HuH-7.5 (cell line): ENCODE measurements around the gene MFAP1.
"Not testable (repeated sequence)": the region's sequence is repeated elsewhere in the genome, so short reads cannot be mapped to it uniquely, and the experiment has no call there.

Experiments
- DNase-seq: peaks from one replicate; pipeline ENCODE4 v3.0.0; 2011; ENCODE audit warnings: low spot score

MFAP1 gene, protein sequence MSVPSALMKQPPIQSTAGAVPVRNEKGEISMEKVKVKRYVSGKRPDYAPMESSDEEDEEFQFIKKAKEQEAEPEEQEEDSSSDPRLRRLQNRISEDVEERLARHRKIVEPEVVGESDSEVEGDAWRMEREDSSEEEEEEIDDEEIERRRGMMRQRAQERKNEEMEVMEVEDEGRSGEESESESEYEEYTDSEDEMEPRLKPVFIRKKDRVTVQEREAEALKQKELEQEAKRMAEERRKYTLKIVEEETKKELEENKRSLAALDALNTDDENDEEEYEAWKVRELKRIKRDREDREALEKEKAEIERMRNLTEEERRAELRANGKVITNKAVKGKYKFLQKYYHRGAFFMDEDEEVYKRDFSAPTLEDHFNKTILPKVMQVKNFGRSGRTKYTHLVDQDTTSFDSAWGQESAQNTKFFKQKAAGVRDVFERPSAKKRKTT

GRCh38 chr15:43824302-43825246, at the start of gene MFAP1:
MFAP1 (minus strand) TSS chr15:43824690; CDS start chr15:43824569, 121 bp downstream.
- peak; percentile 77 for DNase-seq

DNA sequence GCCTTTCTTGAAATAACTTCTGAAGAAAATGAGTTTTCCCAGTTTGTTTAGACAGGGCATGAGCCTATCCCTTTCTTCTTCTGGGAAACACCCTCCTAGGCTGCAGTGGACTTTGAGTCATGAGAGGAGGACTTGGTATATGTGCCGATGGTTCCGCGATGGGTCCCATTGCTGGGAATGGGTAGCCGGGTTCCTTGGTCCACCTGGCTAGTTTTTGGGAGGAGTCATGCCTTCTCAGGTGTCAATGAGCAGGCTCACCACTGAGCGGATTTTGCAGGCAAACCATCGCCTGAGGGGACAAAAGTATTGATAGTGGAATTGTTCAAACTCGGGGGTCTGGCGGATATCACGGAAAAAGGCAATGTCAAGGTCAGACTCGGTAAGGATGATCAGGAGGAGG, 49.2 kb upstream of the MFAP1 start:
- no peak for DNase-seq

GRCh38 chr15:43872416-43873020, 48.0 kb upstream of the MFAP1 start:
- DNase-seq: peak; percentile 34

- no peak for DNase-seq
These were observed 47.3 kb upstream of the MFAP1 start for GRCh38 chr15:43871835-43872234.

GRCh38 chr15:43868406-43868805, 43.9 kb upstream of the MFAP1 start:
- DNase-seq: no peak

- DNase-seq: no peak
These were observed 42.6 kb upstream of the MFAP1 start for GRCh38 chr15:43867096-43867495.

DNA sequence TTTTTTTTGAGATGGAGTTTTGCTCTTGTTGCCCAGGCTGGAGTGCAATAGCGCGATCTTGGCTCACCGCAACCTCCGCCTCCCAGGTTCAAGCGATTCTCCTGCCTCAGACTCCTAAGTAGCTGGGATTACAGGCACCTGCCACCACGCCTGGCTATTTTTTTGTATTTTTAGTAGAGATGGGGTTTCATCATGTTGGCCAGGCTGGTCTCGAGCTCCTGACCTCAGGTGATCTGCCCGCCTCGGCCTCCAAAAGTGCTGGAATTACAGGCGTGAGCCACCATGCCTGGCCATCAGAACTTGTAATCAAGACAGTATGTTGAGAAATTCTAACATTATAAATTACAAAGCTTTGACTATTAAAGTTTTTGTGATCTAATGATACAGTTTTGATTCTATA, 42.1 kb upstream of the MFAP1 start:
- DNase-seq: not testable (repeated sequence)

DNA sequence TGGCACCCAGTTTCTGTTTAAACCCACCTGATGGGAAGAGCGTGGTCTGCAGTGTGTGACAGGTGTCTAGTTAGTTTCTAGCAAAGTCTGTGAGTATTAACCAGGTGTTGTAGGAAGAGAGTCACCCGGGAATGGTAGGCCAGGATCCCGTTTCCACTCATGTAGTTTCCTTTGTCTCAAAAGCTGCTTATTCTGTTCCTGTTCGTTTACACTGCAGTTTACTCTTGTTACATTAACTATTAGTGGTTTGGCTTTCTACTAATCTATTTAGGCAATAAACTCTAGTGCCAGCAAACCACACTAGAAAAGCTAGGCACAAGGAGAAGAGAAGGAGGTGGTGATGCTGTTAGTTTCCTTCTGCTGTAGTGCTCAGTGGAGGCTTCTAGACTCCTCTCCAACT, 35.1 kb upstream of the MFAP1 start:
- DNase-seq: no peak

GRCh38 chr15:43854801-43855200, 30.3 kb upstream of the MFAP1 start:
- DNase-seq: no peak

DNA sequence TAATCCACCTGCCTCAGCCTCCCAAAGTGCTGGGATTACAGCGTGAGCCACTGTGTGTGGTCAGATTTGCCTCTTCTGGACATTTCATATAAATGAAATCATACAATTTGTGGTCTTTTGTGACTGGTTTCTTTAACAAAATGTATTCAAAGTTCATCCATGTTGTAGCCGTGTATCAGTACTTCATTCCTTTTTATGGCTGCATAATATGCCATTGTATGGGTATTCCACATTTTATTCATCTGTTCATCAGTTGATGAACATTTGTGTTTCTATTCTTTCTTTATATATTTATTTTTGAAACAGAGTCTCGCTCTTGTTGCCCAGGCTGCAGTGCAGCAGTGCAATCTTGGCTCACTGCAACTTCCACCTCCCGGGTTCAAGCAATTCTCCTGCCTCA, 28.1 kb upstream of the MFAP1 start:
- DNase-seq: no peak

DNA sequence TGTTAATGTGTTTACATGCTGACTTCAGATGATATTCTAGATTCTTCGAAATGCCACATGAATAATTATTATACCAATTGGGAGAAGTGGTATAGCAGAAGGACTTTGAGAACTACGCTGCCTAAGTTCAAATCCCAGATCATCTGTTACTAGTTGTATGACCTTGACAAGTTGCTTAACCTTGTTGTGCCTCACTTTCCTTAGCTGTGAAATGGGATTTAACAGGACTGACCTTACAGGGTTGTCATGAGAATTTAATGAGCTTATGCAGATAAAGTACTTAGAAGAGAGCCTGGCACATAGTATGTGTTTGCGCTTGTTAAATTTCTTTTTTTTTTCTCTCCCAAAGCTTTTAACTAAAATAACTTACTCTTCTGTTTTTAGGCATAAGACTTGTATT, 26.8 kb upstream of the MFAP1 start:
- no peak for DNase-seq

GRCh38 chr15:43845421-43845820, 20.9 kb upstream of the MFAP1 start:
- no peak for DNase-seq

DNA sequence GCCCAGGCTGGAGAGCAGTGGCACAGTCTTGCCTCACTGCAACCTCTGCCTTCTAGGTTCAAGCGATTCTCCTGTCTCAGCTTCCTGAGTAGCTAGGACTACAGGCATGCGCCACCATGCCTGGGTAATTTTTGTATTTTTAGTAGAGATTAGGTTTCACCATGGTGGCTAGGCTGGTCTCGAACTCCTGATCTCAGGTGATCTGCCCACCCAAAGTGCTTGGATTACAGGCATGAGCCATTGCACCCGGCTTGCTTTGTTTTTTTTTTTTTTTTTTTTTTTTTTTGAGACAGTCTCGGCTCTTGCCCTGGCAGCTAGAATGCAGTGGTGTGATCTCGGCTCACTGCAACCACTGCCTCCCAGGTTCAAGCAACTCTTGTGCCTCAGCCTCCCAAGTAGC, 8.0 kb upstream of the MFAP1 start:
- not testable (repeated sequence) for DNase-seq

DNA sequence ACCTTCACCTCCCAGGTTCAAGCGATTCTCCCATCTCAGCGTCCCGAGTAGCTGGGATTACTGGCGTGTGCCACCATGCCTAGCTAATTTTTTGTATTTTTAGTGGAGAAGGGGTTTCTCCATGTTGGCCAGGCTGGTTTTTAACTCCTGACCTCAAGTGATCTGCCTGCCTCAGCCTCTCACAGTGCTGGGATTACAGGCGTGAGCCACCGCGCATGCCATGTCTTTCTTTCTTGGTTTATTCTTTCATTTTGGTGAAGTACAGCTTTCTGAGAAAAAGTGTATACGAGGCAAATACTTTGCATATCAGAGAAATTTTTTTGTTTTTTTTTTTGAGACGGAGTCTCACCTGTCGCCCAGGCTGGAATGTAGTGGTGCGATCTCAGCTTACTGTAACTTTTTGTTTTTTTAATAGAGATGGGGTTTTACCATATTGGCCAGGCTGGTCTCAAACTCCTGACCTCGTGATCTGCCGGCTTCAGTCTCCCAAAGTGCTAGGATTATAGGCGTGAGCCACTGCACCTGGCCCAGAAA, 7.1 kb upstream of the MFAP1 start:
- not testable (repeated sequence) for DNase-seq

- DNase-seq: not testable (repeated sequence)
These were observed 6.3 kb upstream of the MFAP1 start for GRCh38 chr15:43830691-43831275.

GRCh38 chr15:43829951-43830540, 5.6 kb upstream of the MFAP1 start:
- DNase-seq: not testable (repeated sequence)

DNA sequence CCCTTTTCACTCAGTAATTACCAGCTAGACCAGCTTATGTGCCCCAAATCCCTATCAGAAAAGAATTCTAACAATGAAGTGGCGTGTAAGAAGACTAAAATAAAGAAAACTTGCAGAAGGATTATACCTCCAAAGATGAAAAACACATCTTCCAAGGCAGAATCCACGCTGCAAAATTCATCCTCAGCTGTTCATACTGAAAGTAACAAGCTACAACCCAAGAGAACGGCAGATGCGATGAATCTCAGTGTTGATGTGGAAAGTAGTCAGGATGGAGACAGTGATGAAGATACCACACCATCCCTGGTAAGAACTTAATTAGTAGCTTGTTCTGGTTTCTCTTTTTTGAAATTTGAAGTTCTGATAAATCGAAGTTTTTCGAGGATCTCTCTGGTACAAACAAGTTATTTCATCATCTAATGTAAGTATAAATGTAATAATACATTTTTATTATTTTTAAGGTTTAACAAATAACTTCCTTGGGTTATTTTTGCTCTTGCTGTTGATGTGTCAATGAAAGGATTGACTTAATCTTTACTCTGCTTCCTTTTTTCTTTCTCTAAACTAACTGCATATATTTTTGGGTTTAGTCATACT, 3.7 kb upstream of the MFAP1 start:
- no peak for DNase-seq

GRCh38 chr15:43826508-43827341, 2.2 kb upstream of the MFAP1 start, which contains the start of gene WDR76:
WDR76 (plus strand) TSS chr15:43827002; CDS start chr15:43827033, 31 bp downstream.
- peak; percentile 42 for DNase-seq

DNA sequence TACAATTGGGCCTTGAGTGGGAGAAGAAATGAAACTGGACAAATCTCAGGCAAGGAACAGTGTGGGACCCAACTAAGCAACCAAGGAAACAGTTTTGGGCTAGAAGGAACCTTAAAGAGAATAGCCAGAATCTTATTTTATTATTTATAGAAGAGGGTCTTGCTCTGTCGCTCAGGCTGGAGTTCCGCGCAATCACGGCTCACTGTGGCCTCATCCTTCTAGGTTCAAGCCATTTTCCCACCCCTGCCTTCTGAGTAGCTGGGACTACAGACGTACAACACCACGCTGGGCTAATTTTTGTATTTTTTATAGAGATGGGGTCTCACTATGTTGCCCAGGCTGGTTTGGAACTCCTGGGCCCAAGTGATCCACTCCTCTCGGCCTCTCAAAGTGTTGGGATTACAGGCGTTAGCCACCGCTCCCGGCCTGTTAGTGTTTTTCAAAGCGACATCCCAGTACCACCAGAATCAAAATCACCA, 1.6 kb upstream of the MFAP1 start:
- no peak for DNase-seq

DNA sequence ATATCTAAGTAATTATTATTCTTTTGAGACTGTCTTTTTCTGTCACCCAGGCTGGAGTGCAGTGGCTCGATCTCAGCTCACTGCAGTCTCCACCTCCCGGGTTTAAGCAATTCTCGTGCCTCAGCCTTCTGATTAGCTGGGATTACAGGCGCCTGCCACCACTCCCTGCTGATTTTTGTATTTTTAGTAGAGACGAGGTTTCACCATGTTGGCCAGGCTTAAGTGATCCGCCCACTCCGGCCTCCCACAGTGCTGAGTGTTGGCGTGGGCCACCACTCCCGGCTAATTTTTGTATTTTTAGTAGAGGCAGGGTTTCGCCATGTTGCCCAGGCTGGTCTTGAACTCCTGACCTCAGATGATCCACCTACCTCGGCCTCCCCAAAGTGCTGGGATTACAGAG, 815 bp upstream of the MFAP1 start:
- not testable (repeated sequence) for DNase-seq
